HG02970 (cell line): Measurements from ENCODE around the gene FGF19.
"Not testable (repeated sequence)": the region's sequence is repeated elsewhere in the genome, so short reads cannot be mapped to it uniquely, and the experiment has no call there.

Experiments
- ATAC-seq: cut with Tn5 transposase; IDR thresholded peaks from one replicate; pipeline ENCODE4 v1.9.1; 2021; ENCODE audit warnings: mild to moderate bottlenecking, moderate library complexity, moderate number of reproducible peaks; ENCODE audit not compliant: unreplicated experiment, low FRiP score

FGF19 gene

GRCh38 chr11:69697469-69697843 is 6.4 kb downstream of the FGF19 start:
- ATAC-seq: no peak

- no peak for ATAC-seq
Measured at GRCh38 chr11:69696749-69697468, 6.9 kb downstream of the FGF19 start.

GRCh38 chr11:69695995-69696394 is 7.8 kb downstream of the FGF19 start:
- ATAC-seq: not testable (repeated sequence)

DNA sequence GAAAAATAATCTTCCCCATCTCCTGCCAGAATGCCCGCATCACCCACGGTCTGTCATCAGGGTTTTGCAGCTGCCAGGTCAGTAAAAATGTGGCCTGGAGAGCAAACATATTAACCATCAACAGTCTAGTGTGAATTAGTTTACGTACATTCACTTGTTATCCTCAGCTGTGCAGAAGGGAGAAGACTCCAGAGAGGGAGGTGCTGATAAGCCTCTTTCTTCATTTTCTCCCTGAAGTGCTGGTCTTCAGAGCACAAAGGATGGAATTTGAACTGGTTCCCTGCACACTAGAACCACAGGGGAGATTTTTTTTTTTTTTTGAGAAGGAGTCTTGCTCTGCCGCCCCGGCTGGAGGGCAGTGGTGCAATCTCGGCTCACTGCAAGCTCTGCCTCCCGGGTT is 8.2 kb downstream of the FGF19 start:
- no peak for ATAC-seq

GRCh38 chr11:69694781-69695180 is 9.0 kb downstream of the FGF19 start:
- ATAC-seq: no peak

DNA sequence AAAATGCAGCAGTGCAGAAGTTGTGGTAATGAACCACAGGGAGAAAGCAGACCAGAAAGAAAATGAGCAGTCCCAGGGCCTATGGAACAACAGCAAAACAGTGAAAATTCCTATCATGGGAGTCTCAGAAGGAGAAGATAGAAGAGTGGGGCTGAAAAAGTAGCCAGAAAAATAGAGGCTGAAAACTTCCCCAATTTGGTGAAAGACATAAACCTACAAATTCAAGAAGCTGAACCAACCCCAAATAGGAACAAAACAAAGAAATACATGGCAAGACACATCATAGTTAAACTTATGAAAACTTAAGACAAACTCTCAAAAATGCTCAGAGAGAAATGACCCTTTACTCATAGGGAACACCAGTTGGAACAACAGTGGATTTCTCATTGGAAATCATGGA is 11.4 kb downstream of the FGF19 start:
- ATAC-seq: no peak

DNA sequence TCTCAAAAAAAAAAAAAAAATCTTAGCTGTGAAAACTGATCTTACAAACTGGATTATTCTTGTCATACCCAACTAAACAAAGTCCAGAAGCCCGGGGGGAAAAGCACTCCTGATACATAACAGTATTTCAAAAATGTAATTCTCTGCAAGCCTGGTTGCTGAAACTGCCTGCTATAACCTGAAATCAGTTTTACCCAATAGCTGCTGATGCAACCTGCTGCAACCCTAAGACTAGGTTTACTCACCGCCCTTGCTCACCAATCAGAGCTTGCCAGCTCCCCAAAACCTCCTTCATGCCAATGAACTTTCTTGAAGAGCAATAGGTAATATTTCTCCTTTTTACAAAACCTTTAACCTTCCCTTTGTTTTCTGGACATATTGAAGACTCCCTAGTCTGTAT is 12.4 kb downstream of the FGF19 start:
- no peak for ATAC-seq

GRCh38 chr11:69689484-69690319 is 14.1 kb downstream of the FGF19 start:
- ATAC-seq: no peak

DNA sequence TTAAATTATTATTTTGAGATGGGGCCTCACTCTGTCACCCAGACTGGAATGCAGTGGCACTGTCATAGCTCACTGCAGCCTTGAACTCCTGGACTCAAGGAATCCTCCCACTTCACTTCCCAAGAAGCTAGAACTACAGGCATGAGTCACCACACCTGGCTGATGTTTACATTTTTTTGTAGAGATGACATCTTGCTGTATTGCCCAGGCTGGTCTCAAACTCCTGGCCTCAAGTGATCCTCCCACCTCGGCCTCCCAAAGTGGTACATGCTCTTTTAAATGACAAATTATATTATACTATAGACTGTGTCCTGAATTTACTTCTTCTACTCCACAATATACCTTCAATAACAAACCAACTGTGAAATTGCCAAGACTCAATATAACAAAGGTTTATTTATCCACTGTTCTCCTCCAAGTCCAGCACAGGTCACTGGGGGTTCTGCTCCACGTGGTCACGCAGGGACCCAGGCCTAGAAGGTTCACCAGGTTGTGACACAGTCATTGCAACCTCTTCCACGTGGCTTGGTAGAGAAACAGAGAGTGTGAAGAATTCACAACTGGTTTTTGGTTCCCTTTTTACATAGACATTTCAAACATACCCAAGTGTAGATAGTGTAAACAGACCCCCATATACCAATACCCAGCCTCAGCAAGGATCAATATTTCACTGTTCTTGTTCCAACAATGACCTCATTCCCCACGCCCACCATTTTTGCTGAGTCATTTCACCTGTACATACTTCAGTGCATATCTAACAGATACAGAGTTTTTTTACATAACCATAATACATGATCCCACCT is 15.7 kb downstream of the FGF19 start:
- not testable (repeated sequence) for ATAC-seq

- ATAC-seq: no peak
Measured at GRCh38 chr11:69686856-69687255, 17.0 kb downstream of the FGF19 start.

DNA sequence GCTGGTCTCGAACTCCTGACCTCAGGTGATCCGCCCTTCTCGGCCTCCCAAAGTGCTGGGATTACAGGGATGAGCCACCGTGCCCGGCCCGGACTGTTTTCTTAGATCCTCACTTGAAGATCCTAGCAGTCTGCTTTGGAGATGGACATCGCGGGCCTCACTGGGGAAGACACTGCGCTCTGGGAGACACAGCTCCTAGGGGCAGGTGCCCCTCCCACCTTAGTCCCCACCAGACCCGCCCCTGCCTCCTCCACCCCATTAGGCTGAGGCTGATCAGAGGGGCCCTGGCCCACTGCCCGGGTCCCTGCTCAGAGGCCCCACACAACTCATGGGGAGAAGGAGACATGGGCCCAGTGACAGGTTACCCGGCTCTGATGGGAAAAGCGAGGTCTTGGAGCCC is 17.4 kb downstream of the FGF19 start:
- no peak for ATAC-seq

DNA sequence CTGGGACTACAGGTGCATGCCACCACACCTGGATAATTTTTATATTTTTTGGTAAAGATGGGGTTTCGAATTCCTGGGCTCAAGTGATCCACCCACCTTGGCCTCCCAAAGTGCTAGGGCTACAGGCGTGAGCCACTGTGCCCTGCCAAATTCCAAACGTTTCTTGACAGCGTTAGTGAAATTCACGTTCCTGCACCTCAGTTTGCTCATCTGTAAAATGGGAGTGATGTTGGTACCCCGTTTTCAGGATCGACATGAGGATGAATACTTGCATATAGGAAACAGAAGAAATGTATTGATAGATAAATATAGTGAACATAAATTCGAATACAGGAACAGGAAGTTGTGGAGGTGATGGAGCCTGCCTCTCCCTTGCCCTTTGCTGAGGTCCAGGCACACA is 18.5 kb downstream of the FGF19 start:
- no peak for ATAC-seq

DNA sequence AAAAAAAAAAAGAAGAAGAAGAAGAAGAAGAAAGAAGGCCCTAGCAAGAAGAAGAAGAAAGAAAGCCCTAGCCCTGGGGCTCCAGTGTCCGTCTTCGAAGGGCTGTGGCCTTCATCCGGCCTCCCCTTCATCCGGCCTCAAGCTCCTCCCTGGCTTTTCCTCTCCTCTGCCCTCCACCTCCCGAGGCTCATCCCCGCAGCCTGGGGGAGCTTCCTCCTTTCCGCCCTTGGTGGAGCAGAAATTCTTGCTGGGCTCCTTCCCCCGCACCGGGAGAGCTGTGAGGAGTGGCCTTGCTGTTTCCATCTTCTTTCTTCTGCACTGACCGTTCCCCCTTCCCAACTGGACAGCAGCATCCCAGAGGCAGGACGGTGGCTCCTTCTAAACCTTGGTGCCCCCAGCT is 19.2 kb downstream of the FGF19 start:
- ATAC-seq: no peak

DNA sequence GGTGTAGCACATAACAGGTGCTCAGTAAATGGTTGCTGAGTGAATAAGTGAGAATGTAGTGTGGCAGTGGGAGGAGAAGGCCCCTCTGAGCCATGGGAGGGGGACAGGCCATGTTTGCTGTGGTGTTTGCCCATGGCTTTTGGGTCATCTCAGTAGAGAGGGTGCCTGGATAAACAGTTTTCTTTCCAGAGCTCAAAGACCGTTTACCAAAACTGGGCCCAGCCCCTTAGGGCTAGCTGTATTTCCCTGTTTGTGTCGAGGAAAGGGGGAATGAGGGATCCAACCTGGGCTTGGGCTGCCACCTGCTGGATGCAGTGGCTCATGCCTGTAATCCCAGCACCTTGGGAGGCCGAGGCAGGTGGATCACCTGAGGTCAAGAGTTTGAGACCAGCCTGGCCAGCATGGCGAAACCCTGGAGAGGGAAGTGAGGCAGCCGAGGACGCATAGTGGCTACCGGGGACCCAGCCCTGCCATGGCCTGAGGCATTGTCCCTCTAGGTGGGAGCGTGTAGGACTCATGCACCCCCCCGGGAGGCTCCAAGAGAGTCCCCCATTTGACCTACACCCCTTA is 20.0 kb downstream of the FGF19 start:
- no peak for ATAC-seq

GRCh38 chr11:69682681-69683326 is 21.0 kb downstream of the FGF19 start:
- ATAC-seq: no peak

DNA sequence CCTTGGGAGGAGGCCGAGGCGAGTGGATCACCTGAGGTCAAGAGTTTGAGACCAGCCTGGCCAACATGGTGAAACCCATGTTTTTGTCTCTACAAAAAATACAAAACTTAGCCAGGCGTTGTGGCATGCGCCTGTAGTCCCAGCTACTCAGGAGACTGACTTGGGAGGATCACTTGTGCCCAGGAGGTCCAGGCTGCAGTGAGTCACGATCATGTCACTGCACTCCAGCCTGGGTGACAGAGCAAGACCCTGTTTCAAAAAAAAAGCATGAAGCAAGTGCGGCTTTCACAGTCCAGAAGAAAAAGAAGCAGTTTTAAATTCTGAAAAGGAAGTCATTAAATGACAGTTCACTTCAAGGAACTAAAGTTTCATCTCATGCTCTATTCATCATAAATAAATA is 21.6 kb downstream of the FGF19 start:
- ATAC-seq: no peak

DNA sequence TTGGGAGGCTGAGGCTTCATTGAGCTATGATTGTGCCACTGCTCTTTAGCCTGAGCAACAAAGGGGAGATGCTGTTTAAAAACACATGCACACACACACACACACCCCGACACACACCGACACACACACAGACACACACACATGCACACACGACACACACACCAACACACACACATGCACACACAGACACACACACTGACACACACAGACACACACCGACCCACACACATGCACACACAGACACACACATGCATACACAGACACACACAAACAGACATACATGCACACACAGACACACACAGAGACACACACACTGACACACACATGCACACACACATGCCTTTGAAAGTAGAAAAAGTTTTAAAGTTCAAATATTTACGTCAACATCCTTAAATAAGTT is 23.1 kb downstream of the FGF19 start:
- ATAC-seq: no peak

DNA sequence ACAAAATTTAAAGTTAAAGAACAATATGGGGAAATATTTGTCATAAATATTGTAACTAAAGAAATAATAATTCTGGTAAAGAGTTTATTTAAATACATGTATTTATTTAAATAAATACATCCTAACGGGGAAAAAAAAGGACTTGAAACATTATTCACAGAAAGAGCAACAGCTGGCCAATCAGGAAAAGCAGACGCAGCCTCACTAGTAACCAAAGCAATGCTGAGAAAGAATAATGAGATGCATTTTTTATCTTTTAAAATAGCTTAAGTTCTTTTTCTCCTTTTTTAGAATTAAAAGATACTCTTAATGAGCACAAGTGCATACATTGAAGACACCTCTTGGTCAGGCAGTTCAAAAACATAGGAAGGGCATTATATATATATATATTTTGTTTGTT is 26.1 kb downstream of the FGF19 start:
- ATAC-seq: no peak

- peak; percentile 86 for ATAC-seq
Measured at GRCh38 chr11:69674886-69675714, 28.7 kb downstream of the FGF19 start, which contains the start of gene LTO1. LTO1 (minus strand) TSS chr11:69675353; CDS start chr11:69675239, 114 bp downstream.
